H1 (cell line): ENCODE measurements around the gene TTC33. TPM values are rescaled to one million over a fixed set of nuclear protein-coding genes. Genes with fewer than 3 reads are reported as not detected.

Source experiments
- CTCF ChIA-PET: fragments of 300-600 bp; sonication (Branson Sonifier 250); formaldehyde crosslinking; loops from one replicate; lab custom pipeline; 2021; ENCODE audit not compliant: partially characterized antibody; lab: Charles Lee
- POLR2A ChIA-PET: fragments of 300-600 bp; sonication (Branson Sonifier 250); formaldehyde crosslinking; loops from one replicate; lab custom pipeline; 2021; ENCODE audit warnings: inconsistent platforms; ENCODE audit not compliant: partially characterized antibody; lab: Charles Lee
- DNase-seq, 2 experiments: peaks; one replicate each; pipeline versions ENCODE4 v3.0.0 to v3.0.0-alpha.2; 2010 to 2022; ENCODE audit warnings: low spot score in 2 of 2, low read depth in 1 of 2, mixed read lengths in 1 of 2
- FAIRE-seq: peaks from 2 replicates; lab custom pipeline; 2011; peaks lifted over from hg19 to GRCh38; lab: Jason Lieb, UNC
- H2AFZ ChIP-seq: 2 replicates; pipeline ENCODE4 v1.8.1; 2012; ENCODE audit warnings: low read length, inconsistent platforms
- H2AK5ac ChIP-seq: 2 replicates; pipeline ENCODE4 v1.6.1; 2013; ENCODE audit warnings: low read depth, low read length
- H2BK120ac ChIP-seq: replicated peaks from 2 replicates; pipeline ENCODE3; 2013; ENCODE audit warnings: low read depth, low read length, inconsistent platforms
- H2BK12ac ChIP-seq: 2 replicates; pipeline ENCODE4 v1.6.1; 2013; ENCODE audit warnings: low read depth, low read length
- H2BK15ac ChIP-seq: 2 replicates; pipeline ENCODE4 v1.6.1; 2013; ENCODE audit warnings: low read length
- H2BK20ac ChIP-seq: 2 replicates; pipeline ENCODE4 v1.6.1; 2013; ENCODE audit warnings: low read length
- H2BK5ac ChIP-seq: 2 replicates; pipeline ENCODE4 v1.6.1; 2013; ENCODE audit warnings: low read depth, low read length
- H3K14ac ChIP-seq: 2 replicates; pipeline ENCODE4 v1.6.1; 2013; ENCODE audit warnings: inconsistent platforms; ENCODE audit not compliant: insufficient read length
- H3K18ac ChIP-seq: 2 replicates; pipeline ENCODE4 v1.6.1; 2013; ENCODE audit warnings: low read length; ENCODE audit errors: extremely low read depth
- H3K23ac ChIP-seq: 2 replicates; pipeline ENCODE4 v1.6.1; 2013; ENCODE audit warnings: inconsistent platforms; ENCODE audit not compliant: insufficient read length
- H3K23me2 ChIP-seq: 2 replicates; pipeline ENCODE4 v1.6.1; 2013; ENCODE audit warnings: low read depth, low read length
- H3K27ac ChIP-seq: 2 replicates; pipeline ENCODE4 v1.6.1; 2011; ENCODE audit warnings: low read depth, low read length, inconsistent platforms
- H3K27me3 ChIP-seq, 4 experiments: replicated peaks in 1 of 4; 1 replicate in 1 of 4; 2 replicates in 3 of 4; pipeline versions ENCODE4 v1.6.1 to v1.8.1; 2011 to 2013; ENCODE audit warnings: low read length in 3 of 4, mild to moderate bottlenecking in 3 of 4, inconsistent platforms in 2 of 4, mixed read lengths in 2 of 4, moderate library complexity in 1 of 4; ENCODE audit not compliant: control insufficient read depth in 3 of 4, insufficient read depth in 3 of 4; ENCODE audit errors: extremely low read depth in 1 of 4
- H3K36me3 ChIP-seq, 4 experiments: 2 replicates each; pipeline versions ENCODE4 v1.6.1 to v1.8.1; 2011 to 2013; ENCODE audit warnings: mild to moderate bottlenecking in 4 of 4, low read length in 3 of 4, moderate library complexity in 2 of 4, control low read depth in 1 of 4, inconsistent platforms in 1 of 4; ENCODE audit not compliant: insufficient read depth in 4 of 4, control insufficient read depth in 2 of 4
- H3K4ac ChIP-seq: replicated peaks from 2 replicates; pipeline ENCODE3; 2013; ENCODE audit warnings: low read length, low read depth, mixed read lengths, inconsistent platforms; ENCODE audit not compliant: insufficient read length
- H3K4me1 ChIP-seq, 4 experiments: replicated peaks in 1 of 4; 1 replicate in 1 of 4; 2 replicates in 3 of 4; pipeline versions ENCODE4 v1.6.1 to v1.8.1; 2011 to 2013; ENCODE audit warnings: low read length in 3 of 4, inconsistent platforms in 2 of 4, mixed read lengths in 1 of 4; ENCODE audit not compliant: insufficient read depth in 4 of 4, control insufficient read depth in 3 of 4
- H3K4me2 ChIP-seq, 2 experiments: 2 replicates each; pipeline versions ENCODE4 v1.6.1 to v1.8.1; 2011 to 2013; ENCODE audit warnings: low read depth in 2 of 2, low read length in 2 of 2, control low read depth in 1 of 2, inconsistent platforms in 1 of 2, mild to moderate bottlenecking in 1 of 2; ENCODE audit not compliant: insufficient read depth in 1 of 2
- H3K4me3 ChIP-seq, 4 experiments: fragments of 200-600, 300-600 bp in 1 of 4; sonication (generic), shearing (Covaris generic), sonication (Bioruptor Twin) in 1 of 4; 2 replicates each; pipeline versions ENCODE4 v1.5.1 to v1.8.1; 2011 to 2016; ENCODE audit warnings: low read length in 4 of 4, low read depth in 3 of 4, control low read depth in 2 of 4, inconsistent platforms in 2 of 4, mild to moderate bottlenecking in 2 of 4, mixed read lengths in 1 of 4, moderate library complexity in 1 of 4; ENCODE audit not compliant: insufficient read depth in 2 of 4; ENCODE audit errors: extremely low read depth in 1 of 4
- H3K56ac ChIP-seq: replicated peaks from 2 replicates; pipeline ENCODE3; 2013; ENCODE audit warnings: low read depth, mild to moderate bottlenecking, mixed read lengths, low read length, inconsistent platforms; ENCODE audit not compliant: insufficient read length
- H3K79me1 ChIP-seq: 2 replicates; pipeline ENCODE4 v1.6.1; 2013; ENCODE audit warnings: low read depth, low read length, control low read depth
- H3K79me2 ChIP-seq, 2 experiments: 2 replicates each; pipeline versions ENCODE4 v1.6.1 to v1.8.1; 2012 to 2013; ENCODE audit warnings: low read length in 2 of 2, mild to moderate bottlenecking in 2 of 2, inconsistent platforms in 1 of 2; ENCODE audit not compliant: insufficient read depth in 2 of 2, control insufficient read depth in 1 of 2
- H3K9ac ChIP-seq, 4 experiments: replicated peaks in 1 of 4; 1 replicate in 1 of 4; 2 replicates in 3 of 4; pipeline versions ENCODE4 v1.6.1 to v1.8.1; 2011 to 2013; ENCODE audit warnings: low read depth in 3 of 4, low read length in 3 of 4, control low read depth in 2 of 4, mild to moderate bottlenecking in 2 of 4, moderate library complexity in 2 of 4, inconsistent platforms in 1 of 4; ENCODE audit errors: extremely low read depth in 1 of 4
- H3K9me3 ChIP-seq, 2 experiments: 2 replicates each; pipeline versions ENCODE4 v1.6.1 to v1.8.1; 2012 to 2013; ENCODE audit warnings: mild to moderate bottlenecking in 2 of 2, moderate library complexity in 2 of 2, control low read depth in 1 of 2, inconsistent platforms in 1 of 2, low read depth in 1 of 2, low read length in 1 of 2, mixed read lengths in 1 of 2; ENCODE audit not compliant: insufficient read depth in 2 of 2
- H4K20me1 ChIP-seq, 2 experiments: replicated peaks in 1 of 2; 2 replicates each; pipeline versions ENCODE3 to v1.8.1; 2011 to 2013; ENCODE audit warnings: inconsistent platforms in 2 of 2, low read length in 2 of 2, mild to moderate bottlenecking in 1 of 2; ENCODE audit not compliant: insufficient read depth in 2 of 2, control insufficient read depth in 1 of 2
- H4K5ac ChIP-seq: 2 replicates; pipeline ENCODE4 v1.6.1; 2013; ENCODE audit warnings: low read length, low read depth, mixed read lengths, inconsistent platforms; ENCODE audit not compliant: insufficient read length
- H4K8ac ChIP-seq: 2 replicates; pipeline ENCODE4 v1.8.0; 2013; ENCODE audit warnings: mild to moderate bottlenecking, moderate library complexity, low read length, inconsistent platforms; ENCODE audit not compliant: insufficient read depth; ENCODE audit errors: extremely low read depth
- H4K91ac ChIP-seq: replicated peaks from 2 replicates; pipeline ENCODE3; 2013; ENCODE audit warnings: low read length, mixed read lengths, inconsistent platforms; ENCODE audit not compliant: insufficient read length
- CHD2 ChIP-seq: IDR thresholded peaks from 2 replicates; pipeline ENCODE4 v1.6.1; 2012; ENCODE audit warnings: low read length, improper control_type of control experiment
- RFX5 ChIP-seq: IDR thresholded peaks from 2 replicates; pipeline ENCODE4 v1.6.1; 2011; ENCODE audit warnings: low read depth, low read length, improper control_type of control experiment, borderline replicate concordance
- RNF2 ChIP-seq: fragments of 200-900, 300-1000 bp; sonication (generic); IDR thresholded peaks from 2 replicates; pipeline ENCODE4 v1.7.1; 2016; ENCODE audit warnings: borderline replicate concordance, low read depth, mild to moderate bottlenecking, antibody characterized with exemption, low read length; ENCODE audit not compliant: poor library complexity, severe bottlenecking; ENCODE audit errors: missing control alignments
- WGBS, 2 experiments: shearing (Covaris generic) in 1 of 2; methylation state at CpG; one replicate each; pipeline versions ENCODE4 v1.1.6 to v1.1.7; 2013 to 2015; ENCODE audit warnings: low lambda C conversion rate in 2 of 2, mixed read lengths in 2 of 2, inconsistent platforms in 1 of 2, low coverage in 1 of 2, missing lambda C conversion rate in 1 of 2; ENCODE audit not compliant: insufficient replicate concordance in 2 of 2, insufficient coverage in 1 of 2, insufficient read length in 1 of 2; ENCODE audit errors: extremely low coverage in 1 of 2, missing lambda C conversion rate in 1 of 2; 5-methylcytosine and 5-hydroxymethylcytosine counted together
- polyA plus RNA-seq, 7 experiments: library from polyadenylated mRNA; depleted of rRNA in 3 of 7; stranded (reverse) in 5 of 7; unstranded in 2 of 7; fragments of >200 nt in 5 of 7; fragments of 200-250 nt in 2 of 7; gene quantifications; 1 replicate in 5 of 7; 2 replicates in 1 of 7; 4 replicates in 1 of 7; pipeline versions ENCODE4 v1.2.1 to v1.2.3, GENCODE V29; 2011 to 2013; ENCODE audit warnings: missing spikeins in 2 of 7, mixed read lengths in 2 of 7
- total RNA-seq: library from RNA; stranded (reverse); fragmentation: NEBNext Ultra II Directional; extraction: Animal tissue kit (Norgen Biotek cat#: 25700); gene quantifications from 2 replicates; pipeline ENCODE4 v1.2.1, GENCODE V29; 2021

The TTC33 gene
- total and polyA plus RNA-seq, 2 of the 8 experiments (the other 6 are each of a cell fraction or from before 2014, with no cell fraction given) = 1.2 to 12.6 TPM

- 89% methylated on average over 4 of the region's 4 CpGs; no CpG with 5 or more reads in 1 of the 2 experiments for WGBS, 2 experiments
- Histone ChIP-seq H3K23ac (no peak overlapping the region), H2BK120ac (no peak overlapping the region), H2AK5ac (no peak overlapping the region), H3K27me3 (peaks cover 0 to 1% (median 0%) of the 10 kb centered on the region in 4 experiments; a peak in 1 of 7 replicates), H3K4me2 (no peak overlapping the region), H3K9ac (no peak overlapping the region), H3K36me3 (no peaks in the 10 kb centered on the region), H2BK20ac (no peak overlapping the region), H3K4ac (no peak overlapping the region), H4K91ac (no peak overlapping the region), H3K9me3 (no peaks in the 10 kb centered on the region), H3K56ac (no peak overlapping the region), H3K79me1 (no peaks in the 10 kb centered on the region), H2AFZ (no peak overlapping the region), H4K8ac (no peak overlapping the region), H4K20me1 (no peaks in the 10 kb centered on the region), H3K23me2 (no peaks in the 10 kb centered on the region), H3K27ac (no peak overlapping the region), H2BK12ac (no peak overlapping the region), H2BK5ac (no peak overlapping the region), H3K79me2 (no peaks in the 10 kb centered on the region), H3K18ac (no peak overlapping the region), H2BK15ac (no peak overlapping the region), H3K14ac (no peak overlapping the region), H3K4me3 (no peak overlapping the region), H3K4me1 (no peaks in the 10 kb centered on the region), H4K5ac (no peak overlapping the region)
- FAIRE-seq (no peak), DNase-seq (no peak)
- ChIA-PET POLR2A (no interaction called here), CTCF (interaction anchor here (0.6 kb wide), 1 partner anchor 577 kb away, joined by 3 read pairs; no protein-coding TSS in a partner anchor)
- TF ChIP-seq RFX5 = no peak
- TF ChIP-seq CHD2 = no peak
- no peak for TF ChIP-seq RNF2
Observed at GRCh38 chr5:40515476-40515875, 240.3 kb downstream of the TTC33 start.
